Suprapubic skin (tissue), 4 donors: ENCODE results near the gene VSNL1. TPM values are rescaled to one million over a fixed set of nuclear protein-coding genes. Genes with fewer than 3 reads are reported as not detected.
A peak's percentile ranks its signal among the peaks of the same experiment; 100 is the strongest.

Experiments used
- DNase-seq, 2 donors: peaks; one replicate each; pipeline ENCODE4 v3.0.0-alpha.2; 2019; ENCODE audit warnings: low spot score in 2 of 2
- H3K27ac ChIP-seq: fragments of 200-600 bp; sonication (generic); one replicate; pipeline ENCODE4 v1.5.1; 2019
- H3K27me3 ChIP-seq: fragments of 200-600 bp; sonication (generic); one replicate; pipeline ENCODE4 v1.5.1; 2019
- H3K36me3 ChIP-seq: fragments of 200-600 bp; sonication (generic); one replicate; pipeline ENCODE4 v1.5.1; 2019
- H3K4me1 ChIP-seq: fragments of 200-600 bp; sonication (generic); one replicate; pipeline ENCODE4 v1.5.1; 2019
- H3K4me3 ChIP-seq: fragments of 200-600 bp; sonication (generic); one replicate; pipeline ENCODE4 v1.5.1; 2019; ENCODE audit warnings: mild to moderate bottlenecking
- H3K9me3 ChIP-seq: fragments of 200-600 bp; sonication (generic); one replicate; pipeline ENCODE4 v1.5.1; 2019
- CTCF ChIP-seq, 2 donors: fragments of 200-600 bp in 1 of 2; fragments of 450-650 bp in 1 of 2; sonication (generic) in 1 of 2; IDR thresholded peaks; one replicate each; pipeline ENCODE4 v1.5.1; 2016 to 2019; ENCODE audit warnings: antibody characterized with exemption in 2 of 2, mild to moderate bottlenecking in 1 of 2, moderate library complexity in 1 of 2
- EP300 ChIP-seq: sonication (generic); formaldehyde crosslinking; IDR thresholded peaks from one replicate; pipeline ENCODE4 v1.6.1; 2017; ENCODE audit warnings: antibody characterized with exemption
- POLR2A ChIP-seq, 2 donors: fragments of 450-650 bp; IDR thresholded peaks; one replicate each; pipeline ENCODE4 v1.6.1; 2017; ENCODE audit warnings: antibody characterized with exemption in 2 of 2, mild to moderate bottlenecking in 2 of 2, moderate library complexity in 2 of 2
- POLR2AphosphoS5 ChIP-seq, 3 donors: sonication (generic); formaldehyde crosslinking; IDR thresholded peaks; one replicate each; pipeline ENCODE4 v1.6.1; 2017; ENCODE audit warnings: antibody characterized with exemption in 3 of 3
- WGBS: methylation state at CpG from one replicate; pipeline ENCODE4 v1.1.5; 2018; 5-methylcytosine and 5-hydroxymethylcytosine counted together
- total RNA-seq, 4 donors: library from RNA; depleted of rRNA; stranded (reverse); fragments of >200 nt; gene quantifications; one replicate each; pipeline ENCODE4 v1.1.0, GENCODE V29; 2016

Gene VSNL1
- total RNA-seq, 4 donors from 2014 or later, result 6.0 to 18.8 (median 15.2) TPM

- TF ChIP-seq POLR2A (IDR thresholded peaks at IDR 0.05) (no peak), POLR2AphosphoS5 (IDR thresholded peaks at IDR 0.05) (no peak), CTCF (IDR thresholded peaks at IDR 0.05) (no peak), EP300 (no peak)
- Histone ChIP-seq H3K4me3 (no peak overlapping the region), H3K36me3 (no peaks in the 10 kb centered on the region), H3K9me3 (no peaks in the 10 kb centered on the region), H3K27me3 (no peaks in the 10 kb centered on the region), H3K27ac (no peak overlapping the region), H3K4me1 (peaks cover 14% of the 10 kb centered on the region)
- DNase-seq, result no peak
- WGBS, result 66% methylated on average over 2 of the region's 2 CpGs
These were observed 41.3 kb downstream of the VSNL1 start for GRCh38 chr2:17581831-17582230.

- Histone ChIP-seq H3K9me3 (no peaks in the 10 kb centered on the region), H3K27me3 (no peaks in the 10 kb centered on the region), H3K4me3 (no peak overlapping the region), H3K4me1 (peaks cover 15% of the 10 kb centered on the region), H3K27ac (no peak overlapping the region), H3K36me3 (no peaks in the 10 kb centered on the region)
- TF ChIP-seq POLR2A (IDR thresholded peaks at IDR 0.05) (no peak), CTCF (IDR thresholded peaks at IDR 0.05) (no peak), POLR2AphosphoS5 (IDR thresholded peaks at IDR 0.05) (no peak), EP300 (no peak)
- WGBS, result 56% methylated on average over 1 of the region's 2 CpGs
- no peak for DNase-seq
These were observed 42.7 kb downstream of the VSNL1 start for GRCh38 chr2:17583166-17583565.

- no peaks in the 10 kb centered on the region for H3K27me3 ChIP-seq
- H3K9me3 ChIP-seq, result no peaks in the 10 kb centered on the region
- H3K27ac ChIP-seq, result no peak overlapping the region
- 75% methylated on average over 3 of the region's 3 CpGs for WGBS
- H3K36me3 ChIP-seq, result no peaks in the 10 kb centered on the region
- TF ChIP-seq POLR2A (IDR thresholded peaks at IDR 0.05), result no peak
- no peak for TF ChIP-seq EP300
- TF ChIP-seq CTCF (IDR thresholded peaks at IDR 0.05), result no peak
- TF ChIP-seq POLR2AphosphoS5 (IDR thresholded peaks at IDR 0.05), result no peak
- H3K4me1 ChIP-seq, result peaks cover 15% of the 10 kb centered on the region
- no peak for DNase-seq
- no peak overlapping the region for H3K4me3 ChIP-seq
These were observed 43.1 kb downstream of the VSNL1 start for GRCh38 chr2:17583646-17584045.

- no peak for TF ChIP-seq POLR2A (IDR thresholded peaks at IDR 0.05)
- no peak for TF ChIP-seq POLR2AphosphoS5 (IDR thresholded peaks at IDR 0.05)
- no peak for TF ChIP-seq CTCF (IDR thresholded peaks at IDR 0.05)
- no peak for TF ChIP-seq EP300
- Histone ChIP-seq H3K36me3 (no peaks in the 10 kb centered on the region), H3K4me3 (no peak overlapping the region), H3K9me3 (no peaks in the 10 kb centered on the region), H3K27me3 (no peaks in the 10 kb centered on the region), H3K4me1 (peaks cover 18% of the 10 kb centered on the region), H3K27ac (no peak overlapping the region)
- DNase-seq, result no peak
- WGBS, result 74% methylated on average over 3 of the region's 4 CpGs
These were observed 44.2 kb downstream of the VSNL1 start for GRCh38 chr2:17584689-17585088.

GRCh38 chr2:17587469-17587868 lies 47.0 kb downstream of the VSNL1 start:
- H3K4me3 ChIP-seq, result no peak overlapping the region
- DNase-seq, result no peak
- no peaks in the 10 kb centered on the region for H3K27me3 ChIP-seq
- TF ChIP-seq CTCF (IDR thresholded peaks at IDR 0.05) (no peak), POLR2A (IDR thresholded peaks at IDR 0.05) (no peak), EP300 (no peak), POLR2AphosphoS5 (IDR thresholded peaks at IDR 0.05) (no peak)
- peak overlapping the region; percentile 22 for H3K27ac ChIP-seq
- peaks cover 31% of the 10 kb centered on the region for H3K4me1 ChIP-seq
- 69% methylated on average over 3 of the region's 3 CpGs for WGBS
- no peaks in the 10 kb centered on the region for H3K36me3 ChIP-seq
- no peaks in the 10 kb centered on the region for H3K9me3 ChIP-seq
